GM19372 (cell line): ENCODE data around the gene LHFPL3.
"Not testable (repeated sequence)": the region's sequence is repeated elsewhere in the genome, so short reads cannot be mapped to it uniquely, and the experiment has no call there.

Experiments used
- ATAC-seq: cut with Tn5 transposase; IDR thresholded peaks from one replicate; pipeline ENCODE4 v1.9.1; 2021; ENCODE audit warnings: mild to moderate bottlenecking, low read depth, moderate library complexity; ENCODE audit not compliant: unreplicated experiment

The LHFPL3 gene

DNA sequence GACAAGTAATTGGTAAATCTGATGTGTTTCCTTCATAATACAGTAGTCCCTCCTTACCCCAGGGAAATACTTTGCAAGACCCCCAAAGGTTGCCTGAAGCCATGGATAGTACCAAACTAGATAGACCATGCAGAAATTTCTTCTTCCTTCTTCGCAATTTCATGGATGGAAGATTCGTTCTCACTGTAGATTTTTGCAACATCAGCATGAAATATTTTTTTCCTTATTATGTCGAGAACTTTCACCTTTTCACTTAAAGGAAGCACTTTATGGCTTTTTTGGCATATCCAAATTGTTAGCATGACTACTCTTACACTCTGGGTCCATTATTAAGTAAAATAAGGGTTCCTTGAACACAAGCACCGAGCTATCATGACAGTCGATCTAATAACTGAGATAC lies 333.2 kb downstream of the LHFPL3 start:
- ATAC-seq: no peak

DNA sequence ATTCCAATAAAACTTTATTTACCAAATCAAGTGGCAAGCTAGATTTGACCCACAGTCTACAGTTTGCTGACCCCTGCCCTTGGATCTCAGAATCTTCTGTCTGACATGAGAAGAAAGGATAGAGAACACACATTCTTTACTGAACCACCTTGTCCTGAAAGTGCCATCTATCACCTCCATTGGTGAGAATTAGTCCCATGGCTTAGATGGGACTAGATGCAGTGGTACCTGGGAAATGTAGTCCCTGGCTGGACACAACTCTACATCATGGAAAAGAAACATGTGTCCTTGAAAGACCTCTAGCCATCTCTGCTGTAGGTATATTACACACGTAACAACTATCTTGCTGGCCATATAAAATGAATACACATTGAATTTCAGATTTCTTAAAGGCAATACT lies 336.2 kb downstream of the LHFPL3 start:
- ATAC-seq: no peak

- no peak for ATAC-seq
These were observed 349.2 kb downstream of the LHFPL3 start for GRCh38 chr7:104677587-104677986.

DNA sequence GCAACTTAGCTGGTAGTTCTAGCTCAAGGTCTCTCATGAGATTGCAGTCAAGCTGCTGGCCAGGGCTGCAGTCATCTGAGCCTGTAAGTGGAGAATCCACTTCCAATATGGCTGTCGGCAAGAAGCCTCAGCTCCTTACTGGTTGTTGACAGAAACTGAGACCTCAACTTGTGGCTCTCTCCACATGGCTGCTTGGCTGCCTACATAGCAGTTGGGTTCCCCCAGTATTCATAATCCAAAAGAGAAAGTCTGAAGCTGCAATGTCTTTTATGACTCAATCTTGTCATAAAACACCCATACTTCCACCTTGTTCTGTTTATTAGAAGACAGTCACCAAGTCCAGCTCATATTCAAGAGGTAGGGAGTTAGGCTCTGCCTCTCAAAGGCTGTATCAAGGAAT lies 350.7 kb downstream of the LHFPL3 start:
- no peak for ATAC-seq

- ATAC-seq: no peak
These were observed 357.9 kb downstream of the LHFPL3 start for GRCh38 chr7:104686286-104686685.

DNA sequence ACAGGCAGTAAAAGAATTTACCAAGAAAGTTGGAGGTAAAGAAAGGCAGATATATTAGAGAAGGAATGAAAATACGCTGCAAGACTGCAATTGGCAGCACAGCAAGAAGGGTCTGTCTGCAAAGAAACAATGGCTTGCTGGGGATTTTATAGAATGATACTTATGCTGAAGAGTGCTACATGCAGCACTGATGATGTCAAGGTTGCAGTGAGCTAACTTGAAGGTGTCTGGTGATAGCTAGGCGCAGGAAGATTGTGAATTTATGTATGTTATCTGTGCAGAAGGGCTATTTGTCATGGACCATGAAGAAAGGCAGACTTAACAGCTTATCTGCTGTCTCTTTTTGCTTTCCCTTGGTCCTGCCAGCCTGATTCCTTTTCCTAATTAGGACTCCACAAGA lies 366.3 kb downstream of the LHFPL3 start:
- ATAC-seq: no peak

DNA sequence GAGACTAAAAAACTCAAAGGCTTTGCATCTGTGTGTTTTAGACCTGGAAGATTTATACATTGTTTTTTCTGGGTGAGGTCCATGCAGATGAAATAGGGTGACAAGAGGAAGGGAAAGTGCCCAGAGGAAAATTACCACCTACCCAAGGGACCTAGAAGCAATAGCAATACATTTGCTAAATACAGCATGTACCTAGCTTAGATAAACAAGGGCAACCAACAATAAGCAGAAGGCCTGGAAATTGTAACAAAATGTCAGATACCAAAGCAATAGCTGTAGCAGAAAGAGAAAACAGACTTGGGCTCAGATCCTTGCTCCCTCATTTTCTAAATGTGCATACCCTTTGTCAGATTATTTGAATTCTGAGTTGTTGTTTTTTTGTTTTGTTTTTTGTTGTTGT lies 367.2 kb downstream of the LHFPL3 start:
- no peak for ATAC-seq

GRCh38 chr7:104700336-104700735 lies 371.9 kb downstream of the LHFPL3 start:
- no peak for ATAC-seq

DNA sequence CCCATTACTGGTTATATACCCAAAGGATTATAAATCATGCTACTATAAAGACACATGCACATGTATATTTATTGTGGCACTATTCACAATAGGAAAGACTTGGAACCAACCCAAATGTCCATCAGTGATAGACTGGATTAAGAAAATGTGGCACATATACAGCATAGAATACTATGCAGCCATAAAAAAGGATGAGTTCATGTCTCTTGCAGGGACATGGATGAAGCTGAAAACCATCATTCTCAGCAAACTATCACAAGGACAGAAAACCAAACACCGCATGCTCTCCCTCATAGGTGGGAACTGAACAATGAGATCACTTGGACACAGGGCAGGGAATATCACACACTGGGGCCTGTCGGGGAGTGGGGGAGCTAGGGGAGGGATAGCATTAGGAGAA lies 392.6 kb downstream of the LHFPL3 start:
- not testable (repeated sequence) for ATAC-seq

DNA sequence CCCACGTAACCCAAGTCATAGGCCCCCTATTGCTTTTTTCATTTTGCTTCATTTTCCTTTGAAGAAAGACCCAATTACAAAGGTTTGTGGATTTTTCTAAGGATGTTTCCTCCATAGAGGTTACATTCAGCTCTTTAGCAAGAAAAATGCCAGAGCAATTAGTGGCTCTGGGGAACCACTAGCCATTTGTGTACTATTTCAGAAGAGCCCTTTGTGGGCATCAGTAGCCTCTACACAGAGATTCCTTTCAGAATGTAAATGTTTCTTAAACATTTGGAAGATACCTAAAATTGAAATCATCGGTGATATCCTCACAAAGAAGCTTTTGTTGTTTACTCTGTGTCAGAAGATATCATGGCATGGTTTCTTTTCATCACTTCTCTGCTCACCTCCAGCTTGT lies 394.6 kb downstream of the LHFPL3 start:
- ATAC-seq: no peak

DNA sequence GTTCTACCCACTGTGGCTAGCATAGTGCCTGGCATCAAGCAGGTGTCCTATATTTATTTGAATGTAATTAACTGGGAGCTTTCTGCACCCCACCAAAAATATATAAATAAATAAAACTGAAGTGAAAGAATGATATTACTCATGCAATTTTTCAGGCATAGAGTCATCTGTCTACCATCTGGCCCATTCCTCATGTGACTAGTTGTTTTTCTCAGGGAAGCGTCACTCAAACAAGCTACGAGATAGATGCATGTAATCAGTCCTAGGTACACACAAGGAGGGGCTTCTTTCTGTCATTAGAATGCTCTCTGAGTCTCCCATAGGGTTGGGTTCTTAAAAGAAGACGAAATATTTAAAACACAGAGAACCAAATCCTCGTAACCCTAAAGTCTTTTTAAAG lies 430.1 kb downstream of the LHFPL3 start:
- no peak for ATAC-seq

- ATAC-seq: no peak
These were observed 433.5 kb downstream of the LHFPL3 start for GRCh38 chr7:104761892-104762291.

DNA sequence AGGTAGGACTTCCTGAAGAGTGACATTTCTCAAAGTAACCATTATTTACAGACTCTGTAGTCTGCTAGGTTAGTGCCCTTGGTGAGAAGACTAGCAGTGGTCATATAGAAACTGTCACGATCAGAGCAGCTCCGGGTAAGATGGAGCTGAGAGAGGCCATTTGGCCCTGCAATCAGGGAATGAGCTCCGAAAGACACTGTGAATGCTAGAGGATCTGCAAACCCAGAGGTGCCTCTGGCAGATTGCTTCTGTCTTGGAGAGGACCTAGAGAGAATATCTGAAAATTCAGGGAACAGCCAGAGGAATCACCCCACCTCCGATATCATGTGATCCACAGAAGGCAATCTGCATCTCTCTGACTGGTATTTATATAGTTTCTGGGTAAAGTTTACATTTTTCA lies 438.7 kb downstream of the LHFPL3 start:
- ATAC-seq: no peak

DNA sequence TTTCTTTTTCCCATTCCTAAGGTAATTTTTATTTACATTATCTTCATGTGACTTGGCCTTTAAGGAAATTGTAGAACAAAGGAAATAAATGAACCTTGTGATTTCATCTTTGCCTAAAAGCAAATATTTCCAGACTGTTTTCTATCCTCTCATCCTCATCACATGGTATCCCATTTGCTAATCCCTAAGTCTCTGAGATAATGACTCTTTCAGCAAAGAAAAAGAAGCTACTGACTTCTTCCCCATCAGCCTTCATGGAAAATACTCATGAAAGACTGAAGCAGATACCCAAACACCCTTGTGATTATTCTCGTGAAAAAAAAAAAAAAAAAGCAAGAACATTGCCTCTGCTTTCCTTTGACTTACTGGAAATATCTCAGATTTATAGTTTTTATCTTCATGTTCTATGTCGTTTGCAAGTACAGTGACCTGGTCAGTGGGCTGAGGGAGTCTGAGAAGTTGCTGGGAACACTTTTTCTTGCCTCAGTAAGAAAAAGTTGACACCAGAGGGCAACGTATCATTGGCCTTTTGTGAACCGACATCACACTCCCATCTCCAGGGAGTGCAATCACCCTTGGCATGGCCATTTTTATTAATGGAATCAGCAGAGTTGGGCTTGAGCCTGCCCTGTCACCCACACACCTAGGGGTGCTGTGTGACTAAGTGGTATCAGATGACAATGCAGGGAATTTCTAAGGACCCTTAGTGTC lies 439.6 kb downstream of the LHFPL3 start:
- no peak for ATAC-seq

DNA sequence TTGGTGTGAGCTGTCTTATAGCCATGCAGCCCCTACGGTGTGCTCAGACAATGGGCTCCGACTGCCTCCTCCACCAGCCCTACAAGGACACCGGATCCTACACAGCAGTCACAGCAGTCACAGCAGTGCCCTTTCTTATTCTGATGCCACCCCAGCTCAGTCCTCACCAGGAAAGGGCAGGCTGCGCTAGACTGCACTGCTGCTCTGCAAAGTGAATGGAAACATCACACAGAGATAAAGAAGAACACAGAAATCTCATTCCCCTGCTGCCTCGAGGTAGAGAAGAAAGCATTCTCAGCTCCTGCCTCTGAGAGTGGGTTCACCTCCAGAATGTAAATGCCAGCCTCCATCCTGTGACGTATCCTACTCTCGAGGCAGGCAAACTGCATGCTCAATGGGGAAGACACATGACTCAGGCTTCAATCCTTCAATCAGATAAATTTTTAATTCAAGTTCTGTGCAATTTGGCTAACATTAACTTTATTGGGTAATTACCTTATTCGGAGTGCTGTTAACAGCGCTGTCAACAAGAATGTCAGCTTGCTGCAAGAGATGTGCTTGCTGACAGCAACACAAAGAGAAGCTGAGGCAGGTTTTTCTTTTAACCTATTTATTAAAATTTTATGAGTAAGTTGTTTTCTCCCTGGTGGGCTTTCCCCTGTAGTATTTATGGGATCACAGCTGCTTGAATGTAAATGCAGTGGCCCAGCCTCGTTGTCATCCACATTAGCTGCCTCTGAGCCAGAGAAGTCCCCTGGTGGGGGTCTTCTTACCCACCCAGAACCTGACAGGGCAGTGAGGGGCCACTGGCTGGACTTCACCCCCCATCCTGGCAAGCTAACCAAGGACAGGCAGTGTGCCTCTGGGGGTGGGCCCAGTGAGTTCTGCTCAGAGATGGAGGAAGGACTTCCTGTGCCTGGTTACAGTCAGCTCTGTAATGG lies 444.3 kb downstream of the LHFPL3 start:
- no peak for ATAC-seq

- ATAC-seq: no peak
These were observed 445.4 kb downstream of the LHFPL3 start for GRCh38 chr7:104773796-104774195.

GRCh38 chr7:104775531-104775930 lies 447.1 kb downstream of the LHFPL3 start:
- no peak for ATAC-seq

DNA sequence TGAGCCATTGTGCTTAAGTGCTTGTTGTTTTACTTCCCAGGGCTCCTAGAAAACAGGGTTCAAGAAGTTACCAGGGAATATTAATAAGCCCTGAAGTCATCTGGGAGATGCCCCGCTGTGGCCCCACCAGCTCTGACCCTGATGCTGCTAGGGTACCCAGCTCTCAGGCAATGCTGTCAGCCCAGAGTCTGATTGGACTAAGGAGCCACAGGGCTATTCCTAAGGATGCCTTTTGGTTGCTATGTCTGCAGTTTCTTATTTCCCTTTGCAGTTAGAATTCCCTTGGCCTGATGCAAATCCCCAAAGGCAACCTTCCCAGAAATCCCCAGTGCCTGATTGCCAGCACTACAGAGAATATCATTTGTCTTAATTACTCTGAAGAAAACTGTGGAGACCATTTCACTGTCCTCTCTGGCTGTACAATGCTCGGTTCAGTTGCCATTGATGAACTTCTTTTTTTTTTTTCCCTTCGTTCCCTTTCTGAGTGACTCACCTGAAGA lies 448.9 kb downstream of the LHFPL3 start:
- ATAC-seq: no peak

DNA sequence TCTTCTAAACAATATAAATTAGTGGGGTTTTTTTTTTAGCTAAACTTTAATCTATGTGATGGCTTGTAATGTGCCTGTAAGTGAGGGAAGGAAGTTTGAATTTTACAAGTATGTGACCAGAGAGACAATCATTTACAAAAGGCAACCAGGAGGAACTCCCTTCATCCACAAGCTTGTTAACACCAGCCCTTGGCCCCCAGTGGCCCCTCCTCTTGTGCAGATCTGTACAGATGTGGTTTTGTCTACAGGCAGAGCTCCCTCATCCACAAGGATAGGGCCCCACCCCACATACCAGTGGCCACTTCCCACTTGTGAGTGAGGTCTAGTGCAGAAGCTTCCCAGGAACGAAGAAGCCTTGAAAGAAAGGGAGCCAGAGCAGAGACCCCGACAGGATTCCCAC lies 451.5 kb downstream of the LHFPL3 start:
- ATAC-seq: no peak

DNA sequence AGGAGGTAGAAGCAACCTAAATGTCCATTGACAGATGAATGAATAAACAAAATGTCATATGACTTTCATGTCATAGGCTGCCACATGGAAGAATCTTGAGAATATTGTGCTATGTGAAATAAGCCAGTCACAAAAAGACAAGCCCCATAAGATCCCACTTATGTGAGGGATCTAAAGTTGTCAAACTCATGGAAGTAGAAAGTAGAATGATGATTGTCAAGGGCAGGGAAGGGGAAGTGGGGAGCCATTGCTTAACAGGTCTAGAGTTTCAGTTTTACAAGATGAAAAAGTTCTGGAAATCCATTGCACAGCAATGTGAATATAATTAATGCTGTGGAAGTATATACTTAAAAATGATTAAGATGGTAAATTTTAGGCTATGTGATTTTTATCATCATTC lies 456.3 kb downstream of the LHFPL3 start:
- ATAC-seq: no peak

DNA sequence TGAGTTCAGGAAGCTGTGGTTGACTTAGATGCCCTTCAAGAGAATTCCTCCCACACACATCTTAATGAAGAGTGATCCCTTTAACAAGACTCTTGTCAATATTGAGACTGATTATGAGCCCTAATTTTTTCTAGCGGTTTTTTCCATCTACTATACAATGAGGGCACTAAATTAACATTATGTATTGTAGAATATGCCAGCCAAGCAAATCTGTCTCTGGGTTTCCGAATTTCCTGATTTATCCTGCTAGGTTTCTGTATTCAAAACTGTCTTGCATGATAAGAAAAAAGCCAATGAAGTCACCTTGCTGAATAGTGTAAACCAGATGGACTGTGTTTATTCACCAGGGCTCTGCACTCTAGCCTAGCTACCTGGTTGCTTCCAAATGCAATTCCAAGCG lies 461.4 kb downstream of the LHFPL3 start:
- ATAC-seq: no peak

DNA sequence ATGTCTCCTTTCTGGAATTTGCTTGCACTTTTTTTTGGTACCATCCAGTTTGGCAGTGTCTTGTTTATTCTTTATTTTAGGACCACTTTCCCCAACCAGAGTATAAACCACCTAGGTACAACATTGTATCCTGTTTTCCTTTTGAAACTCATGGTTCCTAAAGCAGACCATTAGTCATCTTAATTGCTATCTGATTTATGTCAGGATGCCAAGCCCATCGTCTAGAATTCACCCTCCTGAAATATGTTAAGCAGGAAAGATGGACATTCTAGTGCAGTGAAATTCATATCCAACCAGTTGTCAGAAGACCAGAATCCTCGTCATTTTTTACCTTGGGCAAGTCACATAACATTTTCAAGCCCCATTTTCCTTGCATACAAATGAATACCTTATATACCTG lies 462.0 kb downstream of the LHFPL3 start:
- no peak for ATAC-seq
